Tibial artery (tissue), 4 donors: ENCODE results near the gene ZCCHC17.
"Not testable (repeated sequence)": the region's sequence is repeated elsewhere in the genome, so short reads cannot be mapped to it uniquely, and the experiment has no call there.

Experiments
- DNase-seq, 2 donors: peaks; one replicate each; pipeline ENCODE4 v3.0.0-alpha.2; 2019
- H3K27ac ChIP-seq, 2 donors: fragments of 200-600 bp; sonication (generic) in 1 of 2; 1 replicate in 1 of 2; 2 replicates in 1 of 2; pipeline ENCODE4 v1.5.1; 2018 to 2019; ENCODE audit warnings: mild to moderate bottlenecking in 1 of 2
- H3K27me3 ChIP-seq, 2 donors: fragments of 200-600 bp; sonication (generic) in 1 of 2; one replicate each; pipeline versions ENCODE4 v1.5.1 to v1.6.0; 2016 to 2019
- H3K36me3 ChIP-seq, 3 donors: fragments of 200-600 bp; sonication (generic) in 2 of 3; one replicate each; pipeline ENCODE4 v1.5.1; 2016 to 2019; ENCODE audit warnings: mild to moderate bottlenecking in 2 of 3
- H3K4me1 ChIP-seq, 4 donors: fragments of 200-600 bp; sonication (generic) in 2 of 4; 1 replicate in 3 of 4; 2 replicates in 1 of 4; pipeline ENCODE4 v1.5.1; 2016 to 2019
- H3K4me3 ChIP-seq, 2 donors: fragments of 200-600 bp; sonication (generic) in 1 of 2; 1 replicate in 1 of 2; 2 replicates in 1 of 2; pipeline ENCODE4 v1.5.1; 2018 to 2019; ENCODE audit warnings: mild to moderate bottlenecking in 2 of 2
- H3K9me3 ChIP-seq, 3 donors: fragments of 200-600 bp; sonication (generic) in 1 of 3; one replicate each; pipeline ENCODE4 v1.5.1; 2016 to 2019
- CTCF ChIP-seq, 2 experiments: fragments of 200-600 bp in 1 of 2; fragments of 450-650 bp in 1 of 2; IDR thresholded peaks; one replicate each; pipeline ENCODE4 v1.5.1; 2017 to 2019; ENCODE audit warnings: antibody characterized with exemption in 2 of 2, mild to moderate bottlenecking in 1 of 2, moderate library complexity in 1 of 2
- intact Hi-C: fragments of 100-400 bp; cut with DNase I; formaldehyde crosslinking; loops from one replicate; pipeline ENCODE4 v1.15.0; 2023; ENCODE audit warnings: low total_unique reads

The ZCCHC17 gene

DNA sequence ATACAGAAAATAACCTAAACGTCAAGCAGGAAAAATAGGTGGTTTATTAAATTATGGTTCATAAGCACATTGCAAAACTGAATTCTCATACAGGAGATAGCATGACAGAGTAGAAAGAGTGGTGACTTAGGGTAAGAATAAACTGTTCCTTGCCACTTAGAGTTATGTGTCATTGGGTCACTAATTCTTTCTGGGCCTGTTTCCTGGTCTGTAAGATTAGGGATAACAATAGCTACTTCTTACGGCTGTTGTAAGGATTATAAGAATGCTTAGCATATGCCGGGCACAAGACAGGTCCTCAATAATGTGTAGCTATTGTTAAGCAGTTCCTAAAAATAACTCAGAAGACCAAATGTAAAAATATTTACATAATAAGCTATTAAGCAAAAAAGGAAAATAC lies 24.5 kb upstream of the ZCCHC17 start:
- Histone ChIP-seq H3K27me3 (no peaks in the 10 kb centered on the region), H3K36me3 (peaks cover 46 to 80% (median 50%) of the 10 kb centered on the region in 3 donors), H3K4me3 (no peak overlapping the region), H3K27ac (no peak overlapping the region), H3K9me3 (no peaks in the 10 kb centered on the region), H3K4me1 (peaks cover 0 to 6% (median 3%) of the 10 kb centered on the region in 4 donors)
- TF ChIP-seq CTCF (IDR thresholded peaks at IDR 0.05) = no peak
- intact Hi-C loops = no loop called here
- no peak for DNase-seq

- intact Hi-C loops = no loop called here
- DNase-seq = no peak
- Histone ChIP-seq H3K36me3 (peaks cover 42 to 80% (median 50%) of the 10 kb centered on the region in 3 donors), H3K27ac (no peak overlapping the region), H3K9me3 (no peaks in the 10 kb centered on the region), H3K4me3 (no peak overlapping the region), H3K27me3 (no peaks in the 10 kb centered on the region), H3K4me1 (peaks cover 0 to 6% (median 3%) of the 10 kb centered on the region in 4 donors)
- TF ChIP-seq CTCF (IDR thresholded peaks at IDR 0.05) = no peak
Measured at GRCh38 chr1:31273619-31274018, 23.2 kb upstream of the ZCCHC17 start.

DNA sequence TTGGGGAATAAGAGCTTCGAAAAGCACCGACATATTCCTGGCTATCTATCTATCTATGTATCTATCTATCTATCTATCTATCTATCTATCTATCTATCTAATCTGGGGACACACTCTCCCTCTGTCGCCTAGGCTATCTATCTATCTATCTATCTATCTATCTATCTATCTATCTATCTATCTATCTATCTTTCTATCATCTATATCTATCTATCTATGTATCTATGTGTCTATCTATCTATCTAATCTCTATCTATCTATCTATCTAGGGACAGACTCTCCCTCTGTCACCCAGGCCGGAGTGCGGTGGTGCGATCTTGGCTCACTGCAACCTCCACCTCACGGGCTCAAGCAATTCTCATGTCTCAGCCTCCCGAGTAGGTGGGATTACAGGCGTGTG lies 14.4 kb upstream of the ZCCHC17 start:
- H3K4me3 ChIP-seq, H3K27me3 ChIP-seq, DNase-seq, intact Hi-C loops, H3K4me1 ChIP-seq, H3K27ac ChIP-seq, H3K9me3 ChIP-seq: not testable (repeated sequence)
- H3K36me3 ChIP-seq = peaks cover 29 to 93% (median 63%) of the 10 kb centered on the region in 3 donors

GRCh38 chr1:31287791-31288190 lies 9.0 kb upstream of the ZCCHC17 start:
- H3K27ac ChIP-seq, H3K9me3 ChIP-seq, H3K27me3 ChIP-seq, DNase-seq, intact Hi-C loops, H3K4me1 ChIP-seq, H3K4me3 ChIP-seq: not testable (repeated sequence)
- H3K36me3 ChIP-seq = peaks cover 31 to 95% (median 70%) of the 10 kb centered on the region in 3 donors

GRCh38 chr1:31289021-31289420 lies 7.8 kb upstream of the ZCCHC17 start:
- Histone ChIP-seq H3K4me3 (no peak overlapping the region), H3K9me3 (no peaks in the 10 kb centered on the region), H3K27ac (no peak overlapping the region), H3K4me1 (no peaks in the 10 kb centered on the region), H3K27me3 (no peaks in the 10 kb centered on the region), H3K36me3 (peaks cover 31 to 95% (median 74%) of the 10 kb centered on the region in 3 donors)
- no peak for TF ChIP-seq CTCF (IDR thresholded peaks at IDR 0.05)
- intact Hi-C loops = no loop called here
- no peak for DNase-seq

GRCh38 chr1:31295874-31296485 lies 852 bp upstream of the ZCCHC17 start:
- Histone ChIP-seq H3K36me3 (peaks cover 15 to 33% (median 25%) of the 10 kb centered on the region in 3 donors), H3K27me3 (no peaks in the 10 kb centered on the region), H3K9me3 (no peaks in the 10 kb centered on the region), H3K4me1 (peaks cover 0 to 38% (median 23%) of the 10 kb centered on the region in 4 donors), H3K4me3 (peak overlapping the region; percentile 98 to 99), H3K27ac (peak overlapping the region; percentile 79 to 96)
- intact Hi-C loops = loop anchor here (10.0 kb wide), 1 partner anchor 129 kb away; no protein-coding TSS in a partner anchor
- TF ChIP-seq CTCF (IDR thresholded peaks at IDR 0.05) = no peak
- DNase-seq = no peak
